Measurements from ENCODE around the gene DOCK9.

The DOCK9 gene

GRCh38 chr13:98786023-98786422 lies 191.8 kb downstream of the DOCK9 start:
- DNase-seq, result no peak

GRCh38 chr13:98785405-98785804 lies 192.5 kb downstream of the DOCK9 start:
- no peak for DNase-seq

- DNase-seq, result no peak
Measured at GRCh38 chr13:98784666-98785065, 193.2 kb downstream of the DOCK9 start.

GRCh38 chr13:98783856-98784478 lies 193.9 kb downstream of the DOCK9 start:
- no peak for DNase-seq

- no peak for DNase-seq
Measured at GRCh38 chr13:98782654-98783053, 195.2 kb downstream of the DOCK9 start.

- no peak for DNase-seq
Measured at GRCh38 chr13:98781905-98782304, 196.0 kb downstream of the DOCK9 start.

GRCh38 chr13:98781470-98781869 lies 196.4 kb downstream of the DOCK9 start:
- no peak for DNase-seq

GRCh38 chr13:98781045-98781444 lies 196.8 kb downstream of the DOCK9 start:
- DNase-seq, result no peak

GRCh38 chr13:98780451-98780850 lies 197.4 kb downstream of the DOCK9 start:
- no peak for DNase-seq

- DNase-seq, result no peak
Measured at GRCh38 chr13:98779695-98780094, 198.2 kb downstream of the DOCK9 start.

GRCh38 chr13:98778749-98779148 lies 199.1 kb downstream of the DOCK9 start:
- DNase-seq, result no peak

- no peak for DNase-seq
Measured at GRCh38 chr13:98776644-98777043, 201.2 kb downstream of the DOCK9 start.

- DNase-seq, result no peak
Measured at GRCh38 chr13:98775844-98776598, 201.8 kb downstream of the DOCK9 start.

GRCh38 chr13:98775386-98775785 lies 202.5 kb downstream of the DOCK9 start:
- no peak for DNase-seq

GRCh38 chr13:98774776-98775175 lies 203.1 kb downstream of the DOCK9 start:
- DNase-seq, result no peak

GRCh38 chr13:98773921-98774320 lies 203.9 kb downstream of the DOCK9 start:
- DNase-seq, result no peak

GRCh38 chr13:98772794-98773452 lies 204.9 kb downstream of the DOCK9 start:
- DNase-seq, result no peak

- DNase-seq, result no peak
Measured at GRCh38 chr13:98771838-98772611, 205.8 kb downstream of the DOCK9 start.

GRCh38 chr13:98769736-98770135 lies 208.1 kb downstream of the DOCK9 start:
- no peak for DNase-seq

- DNase-seq, result no peak
Measured at GRCh38 chr13:98768522-98768921, 209.3 kb downstream of the DOCK9 start.

GRCh38 chr13:98766697-98767096 lies 211.2 kb downstream of the DOCK9 start:
- no peak for DNase-seq

GRCh38 chr13:98765996-98766519 lies 211.8 kb downstream of the DOCK9 start:
- DNase-seq, result no peak

GRCh38 chr13:98761986-98762616 lies 215.8 kb downstream of the DOCK9 start:
- DNase-seq, result no peak

Data from CD4-positive, alpha-beta T cell treated with Interleukin-1 beta for 1 hour (primary cell).